SK-N-SH (cell line): ENCODE results near the gene RUNDC1. TPM values are rescaled to one million over a fixed set of nuclear protein-coding genes. Genes with fewer than 3 reads are reported as not detected.
A peak's percentile ranks its signal among the peaks of the same experiment; 100 is the strongest.

Experiments
- CTCF ChIA-PET: fragments of 300-600, 350-600 bp; formaldehyde crosslinking; extraction: SDS; loops from one replicate; lab custom pipeline; 2021; lab: Yijun Ruan, JAX
- POLR2A ChIA-PET: fragments of 350-600 bp; sonication (Branson Sonifier 250); formaldehyde crosslinking; extraction: SDS; loops from one replicate; lab custom pipeline; 2020; ENCODE audit warnings: antibody characterized with exemption, inconsistent platforms; lab: Yijun Ruan, JAX
- DNase-seq: peaks from one replicate; pipeline ENCODE4 v3.0.0; 2012
- H2AFZ ChIP-seq: fragments of 200-600 bp; sonication (generic); 2 replicates; pipeline ENCODE4 v1.8.1; 2016; ENCODE audit warnings: antibody characterized with exemption, mild to moderate bottlenecking, low read depth
- H3F3A ChIP-seq: fragments of 200-600 bp; sonication (generic); replicated peaks from 2 replicates; pipeline ENCODE3; 2016; ENCODE audit warnings: antibody characterized with exemption, mild to moderate bottlenecking; ENCODE audit not compliant: insufficient read depth
- H3K27ac ChIP-seq, 2 experiments: fragments of 200-500 bp in 1 of 2; fragments of 200-600 bp in 1 of 2; sonication (Bioruptor generic) in 1 of 2; sonication (generic), shearing (Covaris generic) in 1 of 2; 2 replicates each; pipeline versions ENCODE4 v1.5.1 to v1.6.1; 2014 to 2016; ENCODE audit warnings: low read depth in 2 of 2, inconsistent platforms in 1 of 2, low read length in 1 of 2, mild to moderate bottlenecking in 1 of 2, mixed read lengths in 1 of 2
- H3K27me3 ChIP-seq: fragments of 200-600 bp; sonication (generic), shearing (Covaris generic); 2 replicates; pipeline ENCODE4 v1.6.1; 2016; ENCODE audit warnings: mixed run types; ENCODE audit not compliant: insufficient read depth
- H3K36me3 ChIP-seq, 2 experiments: fragments of 200-500 bp in 1 of 2; fragments of 200-600 bp in 1 of 2; sonication (Bioruptor generic) in 1 of 2; sonication (generic) in 1 of 2; replicated peaks in 1 of 2; 2 replicates each; pipeline versions ENCODE3 to v1.5.1; 2014 to 2016; ENCODE audit warnings: low read length in 1 of 2, mild to moderate bottlenecking in 1 of 2; ENCODE audit not compliant: insufficient read depth in 2 of 2, control insufficient read depth in 1 of 2
- H3K4me1 ChIP-seq, 2 experiments: fragments of 200-500 bp in 1 of 2; fragments of 200-600 bp in 1 of 2; sonication (Bioruptor generic) in 1 of 2; sonication (generic), shearing (Covaris generic) in 1 of 2; 2 replicates each; pipeline versions ENCODE4 v1.5.1 to v1.6.1; 2014 to 2016; ENCODE audit warnings: low read depth in 1 of 2, low read length in 1 of 2, mixed run types in 1 of 2; ENCODE audit not compliant: insufficient read depth in 2 of 2, control insufficient read depth in 1 of 2
- H3K4me2 ChIP-seq: fragments of 200-600 bp; sonication (generic), shearing (Covaris generic); 2 replicates; pipeline ENCODE4 v1.6.1; 2017; ENCODE audit warnings: mixed run types
- H3K4me3 ChIP-seq, 2 experiments: fragments of 200-500 bp in 1 of 2; fragments of 200-600 bp in 1 of 2; sonication (Bioruptor generic) in 1 of 2; sonication (generic), shearing (Covaris generic) in 1 of 2; 2 replicates each; pipeline versions ENCODE4 v1.5.1 to v1.8.1; 2014 to 2016; ENCODE audit warnings: low read depth in 2 of 2, inconsistent platforms in 1 of 2, low read length in 1 of 2, mild to moderate bottlenecking in 1 of 2, mixed read lengths in 1 of 2, moderate library complexity in 1 of 2
- H3K79me2 ChIP-seq: fragments of 200-600 bp; sonication (generic); 2 replicates; pipeline ENCODE4 v1.8.1; 2017; ENCODE audit warnings: mild to moderate bottlenecking; ENCODE audit not compliant: insufficient read depth
- H3K9ac ChIP-seq: fragments of 200-600 bp; sonication (generic); 2 replicates; pipeline ENCODE4 v1.6.1; 2017; ENCODE audit warnings: mixed run types
- H3K9me2 ChIP-seq: fragments of 200-600 bp; sonication (generic); 2 replicates; pipeline ENCODE4 v1.6.1; 2017; ENCODE audit warnings: mixed run types
- H3K9me3 ChIP-seq: fragments of 200-600 bp; sonication (generic); 2 replicates; pipeline ENCODE4 v1.6.1; 2017; ENCODE audit warnings: mixed run types, mild to moderate bottlenecking, moderate library complexity
- H4K20me1 ChIP-seq: fragments of 200-600 bp; sonication (generic); 2 replicates; pipeline ENCODE4 v1.6.1; 2017; ENCODE audit warnings: mild to moderate bottlenecking, mixed run types; ENCODE audit not compliant: insufficient read depth
- EP300 ChIP-seq, 2 experiments: IDR thresholded peaks; 2 replicates each; pipeline versions ENCODE4 v1.4.0 to v1.6.1; 2012; ENCODE audit warnings: borderline replicate concordance in 1 of 2, low read depth in 1 of 2, low read length in 1 of 2
- FOSL2 ChIP-seq: IDR thresholded peaks from 2 replicates; pipeline ENCODE4 v1.4.0; 2012; ENCODE audit warnings: low read depth, mild to moderate bottlenecking, moderate library complexity, borderline replicate concordance
- FOXM1 ChIP-seq: IDR thresholded peaks from 2 replicates; pipeline ENCODE4 v1.4.0; 2012; ENCODE audit warnings: low read depth, mild to moderate bottlenecking
- GATA2 ChIP-seq: sonication (generic); formaldehyde crosslinking; IDR thresholded peaks from 2 replicates; pipeline ENCODE4 v1.5.0; 2020; ENCODE audit warnings: mild to moderate bottlenecking, missing genetic modification reagents
- JUND ChIP-seq: IDR thresholded peaks from 2 replicates; pipeline ENCODE4 v1.4.0; 2012
- MEF2A ChIP-seq: IDR thresholded peaks from 2 replicates; pipeline ENCODE4 v1.4.0; 2012; ENCODE audit warnings: low read depth, borderline replicate concordance
- MXI1 ChIP-seq: IDR thresholded peaks from 2 replicates; pipeline ENCODE4 v1.6.1; 2012; ENCODE audit warnings: mild to moderate bottlenecking, low read depth, low read length, improper control_type of control experiment
- RAD21 ChIP-seq: IDR thresholded peaks from 2 replicates; pipeline ENCODE4 v1.6.1; 2012; ENCODE audit warnings: mild to moderate bottlenecking, low read length
- RFX5 ChIP-seq: IDR thresholded peaks from 2 replicates; pipeline ENCODE4 v1.6.1; 2012; ENCODE audit warnings: mild to moderate bottlenecking, improper control_type of control experiment, low read length
- SIN3A ChIP-seq: IDR thresholded peaks from 2 replicates; pipeline ENCODE4 v1.6.1; 2012; ENCODE audit warnings: low read depth, mild to moderate bottlenecking, low read length, moderate library complexity, borderline replicate concordance
- SMC3 ChIP-seq: IDR thresholded peaks from 2 replicates; pipeline ENCODE4 v1.6.1; 2012; ENCODE audit warnings: low read depth, low read length, improper control_type of control experiment
- TEAD4 ChIP-seq: IDR thresholded peaks from 2 replicates; pipeline ENCODE4 v1.4.0; 2012; ENCODE audit warnings: mild to moderate bottlenecking, borderline replicate concordance; ENCODE audit not compliant: insufficient read depth
- WGBS: methylation state at CpG from one replicate; pipeline ENCODE4 v1.1.6; 2017; ENCODE audit warnings: low lambda C conversion rate; 5-methylcytosine and 5-hydroxymethylcytosine counted together
- polyA plus RNA-seq, 3 experiments: library from polyadenylated mRNA; depleted of rRNA; stranded (reverse); fragments of >200 nt; gene quantifications; 2 replicates each; pipeline ENCODE4 v1.2.3, GENCODE V29; 2012
- TF ChIP-seq, protein P1 (sequence below): IDR thresholded peaks from 2 replicates; pipeline ENCODE4; 2012
- TF ChIP-seq, protein P2 (sequence below): fragments of 200-600 bp; sonication (generic); IDR thresholded peaks from 2 replicates; pipeline ENCODE4 v1.6.1; 2017; ENCODE audit warnings: antibody characterized with exemption, mild to moderate bottlenecking, moderate library complexity
- TF ChIP-seq, protein P3 (sequence below): IDR thresholded peaks from 2 replicates; pipeline ENCODE4 v1.4.0; 2012; ENCODE audit warnings: low read depth, borderline replicate concordance
- TF ChIP-seq, protein P4 (sequence below): IDR thresholded peaks from 2 replicates; pipeline ENCODE4 v1.6.1; 2012; ENCODE audit warnings: mild to moderate bottlenecking, low read depth, low read length, moderate library complexity

Gene RUNDC1
- polyA plus RNA-seq, 1 of the 3 experiments (the other 2 are of a cell fraction) = 9.0 TPM

DNA sequence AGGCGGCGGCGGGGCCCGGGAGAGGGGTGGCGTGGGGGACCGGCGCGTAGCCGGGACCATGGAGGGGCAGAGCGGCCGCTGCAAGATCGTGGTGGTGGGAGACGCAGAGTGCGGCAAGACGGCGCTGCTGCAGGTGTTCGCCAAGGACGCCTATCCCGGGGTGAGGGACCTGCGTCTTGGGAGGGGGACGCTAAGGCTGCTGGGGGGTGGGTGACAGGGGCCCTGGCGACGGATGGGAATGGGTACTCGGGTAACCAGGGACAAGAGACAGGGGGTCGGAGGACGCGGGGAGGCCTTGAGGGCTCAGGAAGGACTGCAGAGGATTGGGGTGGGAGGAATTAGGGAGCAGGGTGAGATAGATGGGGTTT lies 44.9 kb downstream of the RUNDC1 start:
- Histone ChIP-seq H3K4me2 (peak overlapping the region; percentile 83), H2AFZ (peak overlapping the region; percentile 76; the same call in 1 of the 2 replicates)
- CTCF ChIA-PET = interaction anchor here (0.9 to 2.3 kb wide), 5 partner anchors 9 to 57 kb away, joined by 3 to 17 read pairs (median 3); partner anchors contain the start of gene RPL27
- TF ChIP-seq EP300 (IDR thresholded peaks at IDR 0.05; ENCODE audit: borderline replicate concordance in 1 of 2, low read depth in 1 of 2, low read length in 1 of 2) (no peak), FOSL2 (no peak), FOXM1 (no peak), RAD21 (no peak), RFX5 (no peak), MEF2A (no peak), TEAD4 (no peak), SMC3 (no peak), SIN3A (no peak), GATA2 (no peak), JUND (no peak), MXI1 (no peak)
- TF ChIP-seq, protein P1, sequence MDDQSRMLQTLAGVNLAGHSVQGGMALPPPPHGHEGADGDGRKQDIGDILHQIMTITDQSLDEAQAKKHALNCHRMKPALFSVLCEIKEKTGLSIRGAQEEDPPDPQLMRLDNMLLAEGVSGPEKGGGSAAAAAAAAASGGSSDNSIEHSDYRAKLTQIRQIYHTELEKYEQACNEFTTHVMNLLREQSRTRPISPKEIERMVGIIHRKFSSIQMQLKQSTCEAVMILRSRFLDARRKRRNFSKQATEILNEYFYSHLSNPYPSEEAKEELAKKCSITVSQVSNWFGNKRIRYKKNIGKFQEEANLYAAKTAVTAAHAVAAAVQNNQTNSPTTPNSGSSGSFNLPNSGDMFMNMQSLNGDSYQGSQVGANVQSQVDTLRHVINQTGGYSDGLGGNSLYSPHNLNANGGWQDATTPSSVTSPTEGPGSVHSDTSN = no peak
- TF ChIP-seq, protein P2, sequence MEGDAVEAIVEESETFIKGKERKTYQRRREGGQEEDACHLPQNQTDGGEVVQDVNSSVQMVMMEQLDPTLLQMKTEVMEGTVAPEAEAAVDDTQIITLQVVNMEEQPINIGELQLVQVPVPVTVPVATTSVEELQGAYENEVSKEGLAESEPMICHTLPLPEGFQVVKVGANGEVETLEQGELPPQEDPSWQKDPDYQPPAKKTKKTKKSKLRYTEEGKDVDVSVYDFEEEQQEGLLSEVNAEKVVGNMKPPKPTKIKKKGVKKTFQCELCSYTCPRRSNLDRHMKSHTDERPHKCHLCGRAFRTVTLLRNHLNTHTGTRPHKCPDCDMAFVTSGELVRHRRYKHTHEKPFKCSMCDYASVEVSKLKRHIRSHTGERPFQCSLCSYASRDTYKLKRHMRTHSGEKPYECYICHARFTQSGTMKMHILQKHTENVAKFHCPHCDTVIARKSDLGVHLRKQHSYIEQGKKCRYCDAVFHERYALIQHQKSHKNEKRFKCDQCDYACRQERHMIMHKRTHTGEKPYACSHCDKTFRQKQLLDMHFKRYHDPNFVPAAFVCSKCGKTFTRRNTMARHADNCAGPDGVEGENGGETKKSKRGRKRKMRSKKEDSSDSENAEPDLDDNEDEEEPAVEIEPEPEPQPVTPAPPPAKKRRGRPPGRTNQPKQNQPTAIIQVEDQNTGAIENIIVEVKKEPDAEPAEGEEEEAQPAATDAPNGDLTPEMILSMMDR = no peak
- TF ChIP-seq, protein P3, sequence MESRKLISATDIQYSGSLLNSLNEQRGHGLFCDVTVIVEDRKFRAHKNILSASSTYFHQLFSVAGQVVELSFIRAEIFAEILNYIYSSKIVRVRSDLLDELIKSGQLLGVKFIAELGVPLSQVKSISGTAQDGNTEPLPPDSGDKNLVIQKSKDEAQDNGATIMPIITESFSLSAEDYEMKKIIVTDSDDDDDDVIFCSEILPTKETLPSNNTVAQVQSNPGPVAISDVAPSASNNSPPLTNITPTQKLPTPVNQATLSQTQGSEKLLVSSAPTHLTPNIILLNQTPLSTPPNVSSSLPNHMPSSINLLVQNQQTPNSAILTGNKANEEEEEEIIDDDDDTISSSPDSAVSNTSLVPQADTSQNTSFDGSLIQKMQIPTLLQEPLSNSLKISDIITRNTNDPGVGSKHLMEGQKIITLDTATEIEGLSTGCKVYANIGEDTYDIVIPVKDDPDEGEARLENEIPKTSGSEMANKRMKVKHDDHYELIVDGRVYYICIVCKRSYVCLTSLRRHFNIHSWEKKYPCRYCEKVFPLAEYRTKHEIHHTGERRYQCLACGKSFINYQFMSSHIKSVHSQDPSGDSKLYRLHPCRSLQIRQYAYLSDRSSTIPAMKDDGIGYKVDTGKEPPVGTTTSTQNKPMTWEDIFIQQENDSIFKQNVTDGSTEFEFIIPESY = no peak
- TF ChIP-seq, protein P4, sequence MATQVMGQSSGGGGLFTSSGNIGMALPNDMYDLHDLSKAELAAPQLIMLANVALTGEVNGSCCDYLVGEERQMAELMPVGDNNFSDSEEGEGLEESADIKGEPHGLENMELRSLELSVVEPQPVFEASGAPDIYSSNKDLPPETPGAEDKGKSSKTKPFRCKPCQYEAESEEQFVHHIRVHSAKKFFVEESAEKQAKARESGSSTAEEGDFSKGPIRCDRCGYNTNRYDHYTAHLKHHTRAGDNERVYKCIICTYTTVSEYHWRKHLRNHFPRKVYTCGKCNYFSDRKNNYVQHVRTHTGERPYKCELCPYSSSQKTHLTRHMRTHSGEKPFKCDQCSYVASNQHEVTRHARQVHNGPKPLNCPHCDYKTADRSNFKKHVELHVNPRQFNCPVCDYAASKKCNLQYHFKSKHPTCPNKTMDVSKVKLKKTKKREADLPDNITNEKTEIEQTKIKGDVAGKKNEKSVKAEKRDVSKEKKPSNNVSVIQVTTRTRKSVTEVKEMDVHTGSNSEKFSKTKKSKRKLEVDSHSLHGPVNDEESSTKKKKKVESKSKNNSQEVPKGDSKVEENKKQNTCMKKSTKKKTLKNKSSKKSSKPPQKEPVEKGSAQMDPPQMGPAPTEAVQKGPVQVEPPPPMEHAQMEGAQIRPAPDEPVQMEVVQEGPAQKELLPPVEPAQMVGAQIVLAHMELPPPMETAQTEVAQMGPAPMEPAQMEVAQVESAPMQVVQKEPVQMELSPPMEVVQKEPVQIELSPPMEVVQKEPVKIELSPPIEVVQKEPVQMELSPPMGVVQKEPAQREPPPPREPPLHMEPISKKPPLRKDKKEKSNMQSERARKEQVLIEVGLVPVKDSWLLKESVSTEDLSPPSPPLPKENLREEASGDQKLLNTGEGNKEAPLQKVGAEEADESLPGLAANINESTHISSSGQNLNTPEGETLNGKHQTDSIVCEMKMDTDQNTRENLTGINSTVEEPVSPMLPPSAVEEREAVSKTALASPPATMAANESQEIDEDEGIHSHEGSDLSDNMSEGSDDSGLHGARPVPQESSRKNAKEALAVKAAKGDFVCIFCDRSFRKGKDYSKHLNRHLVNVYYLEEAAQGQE = no peak
- TF ChIP-seq, all 33 proteins: peak for 0
- Histone ChIP-seq H3K9me3 (no peaks in the 10 kb centered on the region), H3K4me1 (peaks cover 0 to 7% of the 10 kb centered on the region in 2 experiments; a peak in 1 of 4 replicates), H4K20me1 (no peaks in the 10 kb centered on the region), H3F3A (peaks cover 6% of the 10 kb centered on the region), H3K4me3 (peak overlapping the region; percentile 56 to 63), H3K9ac (peak overlapping the region; percentile 36; the same call in 1 of the 2 replicates), H3K27ac (peak overlapping the region in 1 of 2 experiments; percentile 60; a peak in 1 of 4 replicates), H3K79me2 (peaks cover 16% of the 10 kb centered on the region), H3K27me3 (no peaks in the 10 kb centered on the region), H3K36me3 (no peaks in the 10 kb centered on the region), H3K9me2 (no peaks in the 10 kb centered on the region)
- POLR2A ChIA-PET = interaction anchor here (1.6 to 2.0 kb wide), 3 partner anchors 9 to 146 kb away, joined by 9 to 20 read pairs (median 9); partner anchors contain the start of genes NBR1 and RPL27
- no peak for DNase-seq
- 17% methylated on average over 26 of the region's 27 CpGs for WGBS
